SK-MEL-5 (cell line): ENCODE results near the gene GRK1. TPM values are rescaled to one million over a fixed set of nuclear protein-coding genes. Genes with fewer than 3 reads are reported as not detected.
A peak's percentile ranks its signal among the peaks of the same experiment; 100 is the strongest.

Experiments used
- DNase-seq: peaks from one replicate; pipeline ENCODE4 v3.0.0-alpha.2; 2016; ENCODE audit warnings: low read depth, low spot score
- in situ Hi-C: cut with HindIII; loops from 2 replicates; pipeline ENCODE4 v1.10.0; 2016; ENCODE audit warnings: low sequenced_read_pairs, high pct_unique_total_duplicates, low pct_unique_long_range_greater_than_20kb
- total RNA-seq: library from RNA; depleted of rRNA; stranded (reverse); fragments of >200 nt; shearing (Covaris generic); gene quantifications from 2 replicates; pipeline ENCODE4 v1.2.3, GENCODE V29; 2014

GRK1 gene
- total RNA-seq, 1 experiment from 2014 or later, result not detected

- in situ Hi-C loops, result no loop called here
- DNase-seq, result no peak
These were observed 103.9 kb downstream of the GRK1 start for GRCh38 chr13:113770937-113771336.

- no peak for DNase-seq
- in situ Hi-C loops, result no loop called here
These were observed 104.8 kb downstream of the GRK1 start for GRCh38 chr13:113771709-113772331.

GRCh38 chr13:113774177-113775107, 107.4 kb downstream of the GRK1 start:
- peak; percentile 22 for DNase-seq
- in situ Hi-C loops, result no loop called here

- DNase-seq, result no peak
- in situ Hi-C loops, result no loop called here
These were observed 108.6 kb downstream of the GRK1 start for GRCh38 chr13:113775451-113776145.

- in situ Hi-C loops, result no loop called here
- no peak for DNase-seq
These were observed 109.5 kb downstream of the GRK1 start for GRCh38 chr13:113776231-113777125.

- no peak for DNase-seq
- in situ Hi-C loops, result no loop called here
These were observed 110.6 kb downstream of the GRK1 start for GRCh38 chr13:113777311-113778260.

- in situ Hi-C loops, result no loop called here
- no peak for DNase-seq
These were observed 114.6 kb downstream of the GRK1 start for GRCh38 chr13:113781571-113781970.

GRCh38 chr13:113782472-113782871, 115.5 kb downstream of the GRK1 start:
- DNase-seq, result no peak
- in situ Hi-C loops, result no loop called here

- DNase-seq, result no peak
- in situ Hi-C loops, result no loop called here
These were observed 116.3 kb downstream of the GRK1 start for GRCh38 chr13:113783200-113783881.

GRCh38 chr13:113783966-113784644, 117.1 kb downstream of the GRK1 start:
- in situ Hi-C loops, result no loop called here

GRCh38 chr13:113784645-113785024, 117.6 kb downstream of the GRK1 start:
- no peak for DNase-seq
- in situ Hi-C loops, result no loop called here

More at GRCh38 chr13:113783966-113784644, 117.1 kb downstream of the GRK1 start:
- DNase-seq, result no peak

- DNase-seq, result peak; percentile 46
These were observed 118.3 kb downstream of the GRK1 start for GRCh38 chr13:113785051-113786010.

GRCh38 chr13:113786262-113786841, 119.3 kb downstream of the GRK1 start:
- DNase-seq, result peak; percentile 11
- in situ Hi-C loops, result no loop called here

More at GRCh38 chr13:113785051-113786010, 118.3 kb downstream of the GRK1 start:
- in situ Hi-C loops, result no loop called here
